Sigmoid colon (tissue), 7 donors: ENCODE results near the gene ESD. TPM values are rescaled to one million over a fixed set of nuclear protein-coding genes. Genes with fewer than 3 reads are reported as not detected.

ENCODE experiments used
- DNase-seq: peaks from one replicate; pipeline ENCODE4 v3.0.0-alpha.2; 2019
- H3K27ac ChIP-seq, 4 donors: fragments of 200-600 bp; sonication (generic); one replicate each; pipeline ENCODE4 v1.5.1; 2016 to 2019; ENCODE audit warnings: mild to moderate bottlenecking in 1 of 4
- H3K27me3 ChIP-seq, 3 donors: fragments of 200-600 bp; sonication (generic); one replicate each; pipeline ENCODE4 v1.5.1; 2019; ENCODE audit warnings: mild to moderate bottlenecking in 1 of 3
- H3K36me3 ChIP-seq, 4 donors: fragments of 200-600 bp; sonication (generic); one replicate each; pipeline ENCODE4 v1.5.1; 2016 to 2019
- H3K4me1 ChIP-seq, 4 donors: fragments of 200-600 bp; sonication (generic); one replicate each; pipeline ENCODE4 v1.5.1; 2017 to 2019
- H3K4me3 ChIP-seq, 4 donors: fragments of 200-600 bp; sonication (generic); one replicate each; pipeline ENCODE4 v1.5.1; 2017 to 2019; ENCODE audit warnings: mild to moderate bottlenecking in 2 of 4, moderate library complexity in 1 of 4
- H3K9me3 ChIP-seq, 4 donors: fragments of 200-600 bp in 3 of 4; sonication (generic) in 3 of 4; one replicate each; pipeline versions ENCODE4 v1.5.1 to v1.6.1; 2013 to 2019
- EP300 ChIP-seq, 4 donors: sonication (generic); formaldehyde crosslinking; IDR thresholded peaks; one replicate each; pipeline ENCODE4 v1.6.1; 2017; ENCODE audit warnings: antibody characterized with exemption in 4 of 4
- POLR2A ChIP-seq, 2 donors: fragments of 450-650 bp; IDR thresholded peaks; one replicate each; pipeline ENCODE4 v1.6.1; 2016; ENCODE audit warnings: antibody characterized with exemption in 2 of 2, mild to moderate bottlenecking in 2 of 2, moderate library complexity in 2 of 2
- POLR2AphosphoS5 ChIP-seq, 4 donors: sonication (generic); formaldehyde crosslinking; IDR thresholded peaks; one replicate each; pipeline ENCODE4 v1.6.1; 2017; ENCODE audit warnings: antibody characterized with exemption in 4 of 4
- whole genome bisulfite sequencing, 2 donors: extraction: QIAGEN DNeasy Blood & Tissue Kit; methylation state at CpG; one replicate each; pipeline ENCODE4 v1.1.7; 2013; 5-methylcytosine and 5-hydroxymethylcytosine counted together
- intact Hi-C: fragments of 100-400 bp; cut with DNase I; formaldehyde crosslinking; loops from one replicate; pipeline ENCODE4 v1.15.1; 2023
- polyA plus RNA-seq, 3 donors: library from polyadenylated mRNA; stranded (reverse); fragments of 200-250 nt; gene quantifications; one replicate each; pipeline ENCODE4 v1.2.3, GENCODE V29; 2013
- total RNA-seq, 4 donors: library from RNA; depleted of rRNA; stranded (reverse); fragments of >200 nt; gene quantifications; one replicate each; pipeline ENCODE4 v1.1.0, GENCODE V29; 2016
- TF ChIP-seq, protein P1 (sequence below), 4 experiments: fragments of 450-650 bp in 3 of 4; fragments of 200-600 bp in 1 of 4; IDR thresholded peaks; one replicate each; pipeline ENCODE4 v1.5.1; 2016 to 2019; ENCODE audit warnings: antibody characterized with exemption in 4 of 4, mild to moderate bottlenecking in 3 of 4, moderate library complexity in 2 of 4
- donor health status: healthy with polysubstance abuse.
- donor health status: Bipolar disorder and iron deficiency.
- donor health status: healthy.

The ESD gene
- total and polyA plus RNA-seq, 7 donors = 89.5 to 150 (median 131) TPM

GRCh38 chr13:46748300-46748699 lies 48.7 kb downstream of the ESD start:
- H3K9me3 ChIP-seq = no peaks in the 10 kb centered on the region
- TF ChIP-seq POLR2A (IDR thresholded peaks at IDR 0.05) = no peak
- no peak for TF ChIP-seq EP300 (IDR thresholded peaks at IDR 0.05)
- no peak for TF ChIP-seq POLR2AphosphoS5 (IDR thresholded peaks at IDR 0.05)
- TF ChIP-seq, protein P1, sequence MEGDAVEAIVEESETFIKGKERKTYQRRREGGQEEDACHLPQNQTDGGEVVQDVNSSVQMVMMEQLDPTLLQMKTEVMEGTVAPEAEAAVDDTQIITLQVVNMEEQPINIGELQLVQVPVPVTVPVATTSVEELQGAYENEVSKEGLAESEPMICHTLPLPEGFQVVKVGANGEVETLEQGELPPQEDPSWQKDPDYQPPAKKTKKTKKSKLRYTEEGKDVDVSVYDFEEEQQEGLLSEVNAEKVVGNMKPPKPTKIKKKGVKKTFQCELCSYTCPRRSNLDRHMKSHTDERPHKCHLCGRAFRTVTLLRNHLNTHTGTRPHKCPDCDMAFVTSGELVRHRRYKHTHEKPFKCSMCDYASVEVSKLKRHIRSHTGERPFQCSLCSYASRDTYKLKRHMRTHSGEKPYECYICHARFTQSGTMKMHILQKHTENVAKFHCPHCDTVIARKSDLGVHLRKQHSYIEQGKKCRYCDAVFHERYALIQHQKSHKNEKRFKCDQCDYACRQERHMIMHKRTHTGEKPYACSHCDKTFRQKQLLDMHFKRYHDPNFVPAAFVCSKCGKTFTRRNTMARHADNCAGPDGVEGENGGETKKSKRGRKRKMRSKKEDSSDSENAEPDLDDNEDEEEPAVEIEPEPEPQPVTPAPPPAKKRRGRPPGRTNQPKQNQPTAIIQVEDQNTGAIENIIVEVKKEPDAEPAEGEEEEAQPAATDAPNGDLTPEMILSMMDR (IDR thresholded peaks at IDR 0.05) = no peak
- no peaks in the 10 kb centered on the region for H3K4me1 ChIP-seq
- no peak for DNase-seq
- peaks cover 3 to 72% (median 17%) of the 10 kb centered on the region in 4 donors for H3K36me3 ChIP-seq
- no peak overlapping the region for H3K4me3 ChIP-seq
- H3K27ac ChIP-seq = no peak overlapping the region
- intact Hi-C loops = no loop called here
- 43 to 53% methylated on average over 4 of the region's 4 CpGs for WGBS, 2 donors
- H3K27me3 ChIP-seq = no peaks in the 10 kb centered on the region

- 97% methylated on average over 8 of the region's 8 CpGs for WGBS, 2 donors
- intact Hi-C loops = no loop called here
- no peaks in the 10 kb centered on the region for H3K9me3 ChIP-seq
- no peak for TF ChIP-seq POLR2A (IDR thresholded peaks at IDR 0.05)
- TF ChIP-seq, protein P1 (IDR thresholded peaks at IDR 0.05) = no peak
- no peak for TF ChIP-seq POLR2AphosphoS5 (IDR thresholded peaks at IDR 0.05)
- no peak for TF ChIP-seq EP300 (IDR thresholded peaks at IDR 0.05)
- H3K4me3 ChIP-seq = no peak overlapping the region
- no peak overlapping the region for H3K27ac ChIP-seq
- no peak for DNase-seq
- no peaks in the 10 kb centered on the region for H3K27me3 ChIP-seq
- H3K36me3 ChIP-seq = peaks cover 3 to 77% (median 20%) of the 10 kb centered on the region in 4 donors
- no peaks in the 10 kb centered on the region for H3K4me1 ChIP-seq
These were observed 49.7 kb downstream of the ESD start for GRCh38 chr13:46747031-46747820.

DNA sequence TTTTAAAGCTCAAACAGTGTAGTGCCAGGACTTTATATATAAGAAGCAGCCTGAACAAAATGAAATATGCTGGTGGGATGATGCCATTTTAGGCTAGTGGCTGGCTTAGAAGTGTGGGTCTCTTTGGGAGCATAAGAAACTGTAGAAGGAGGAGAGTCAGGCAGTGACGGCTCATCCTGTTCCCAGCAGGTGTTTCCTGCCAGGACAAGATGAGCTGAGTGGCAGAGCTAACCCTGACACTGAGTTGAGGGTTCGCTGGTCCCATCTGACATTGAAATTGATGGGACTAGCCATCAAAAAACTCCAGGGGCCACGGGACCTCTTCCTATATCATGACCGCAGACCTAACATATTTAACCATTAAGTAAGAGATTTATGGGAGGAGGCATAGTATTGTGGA lies 51.3 kb downstream of the ESD start:
- 70 to 93% methylated on average over 4 of the region's 4 CpGs for WGBS, 2 donors
- H3K36me3 ChIP-seq = peaks cover 3 to 77% (median 25%) of the 10 kb centered on the region in 4 donors

GRCh38 chr13:46745062-46745461 lies 51.9 kb downstream of the ESD start:
- no peaks in the 10 kb centered on the region for H3K27me3 ChIP-seq
- H3K36me3 ChIP-seq = peaks cover 3 to 74% (median 22%) of the 10 kb centered on the region in 4 donors
- 69 to 92% methylated on average over 4 of the region's 4 CpGs for WGBS, 2 donors
- no peak overlapping the region for H3K4me3 ChIP-seq
- no peaks in the 10 kb centered on the region for H3K9me3 ChIP-seq
- H3K27ac ChIP-seq = no peak overlapping the region
- TF ChIP-seq POLR2AphosphoS5 (IDR thresholded peaks at IDR 0.05) (no peak), EP300 (IDR thresholded peaks at IDR 0.05) (no peak), POLR2A (IDR thresholded peaks at IDR 0.05) (no peak)
- TF ChIP-seq, protein P1 (IDR thresholded peaks at IDR 0.05) = no peak
- no peak for DNase-seq
- intact Hi-C loops = no loop called here
- H3K4me1 ChIP-seq = no peaks in the 10 kb centered on the region

More for the DNA sequence above, 51.3 kb downstream of the ESD start:
- H3K9me3 ChIP-seq = no peaks in the 10 kb centered on the region
- H3K27ac ChIP-seq = no peak overlapping the region
- no peak for DNase-seq
- TF ChIP-seq EP300 (IDR thresholded peaks at IDR 0.05) (no peak), POLR2AphosphoS5 (IDR thresholded peaks at IDR 0.05) (no peak), POLR2A (IDR thresholded peaks at IDR 0.05) (no peak)
- TF ChIP-seq, protein P1 (IDR thresholded peaks at IDR 0.05) = no peak
- intact Hi-C loops = no loop called here
- H3K4me1 ChIP-seq = no peaks in the 10 kb centered on the region
- H3K27me3 ChIP-seq = no peaks in the 10 kb centered on the region
- H3K4me3 ChIP-seq = no peak overlapping the region
